GM19452 (cell line): ENCODE data around the gene PLEKHM3.

Source experiments
- ATAC-seq: cut with Tn5 transposase; IDR thresholded peaks from one replicate; pipeline ENCODE4 v1.9.1; 2021; ENCODE audit not compliant: unreplicated experiment

Gene PLEKHM3

DNA sequence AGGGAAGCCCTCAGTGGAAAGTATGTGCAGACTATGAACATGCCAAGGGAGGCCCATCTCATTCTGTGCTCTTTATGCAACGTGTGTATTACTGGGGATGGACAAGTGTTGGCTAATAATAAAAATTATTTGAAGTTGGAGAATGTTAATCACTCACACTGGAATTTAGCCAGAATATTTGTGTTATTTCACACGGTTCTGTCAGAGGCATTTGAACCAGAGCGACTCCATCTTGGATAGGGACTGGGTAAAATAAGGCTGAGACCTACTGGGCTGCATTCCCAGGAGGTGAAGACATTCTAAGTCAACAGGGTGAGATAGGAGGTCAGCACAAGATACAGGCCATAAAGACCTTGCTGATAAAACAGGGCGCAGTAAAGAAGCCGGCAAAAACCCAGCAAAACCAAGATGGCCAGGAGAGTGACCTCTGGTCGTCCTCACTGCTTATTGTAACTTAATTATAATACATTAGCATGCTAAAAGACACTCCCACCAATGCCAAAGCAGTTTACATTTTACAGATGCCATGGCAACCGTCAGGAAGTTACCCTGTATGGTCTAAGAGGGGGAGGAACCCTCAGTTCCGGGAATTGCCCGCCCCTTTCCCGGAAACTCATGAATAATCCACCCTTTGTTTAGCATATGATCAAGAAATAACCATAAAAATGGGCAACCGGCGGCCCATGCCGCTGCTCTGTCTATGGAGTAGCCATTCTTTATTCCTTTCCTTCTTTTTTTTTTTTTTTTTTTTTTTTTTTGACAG, 253.1 kb downstream of the PLEKHM3 start:
- ATAC-seq = no peak

DNA sequence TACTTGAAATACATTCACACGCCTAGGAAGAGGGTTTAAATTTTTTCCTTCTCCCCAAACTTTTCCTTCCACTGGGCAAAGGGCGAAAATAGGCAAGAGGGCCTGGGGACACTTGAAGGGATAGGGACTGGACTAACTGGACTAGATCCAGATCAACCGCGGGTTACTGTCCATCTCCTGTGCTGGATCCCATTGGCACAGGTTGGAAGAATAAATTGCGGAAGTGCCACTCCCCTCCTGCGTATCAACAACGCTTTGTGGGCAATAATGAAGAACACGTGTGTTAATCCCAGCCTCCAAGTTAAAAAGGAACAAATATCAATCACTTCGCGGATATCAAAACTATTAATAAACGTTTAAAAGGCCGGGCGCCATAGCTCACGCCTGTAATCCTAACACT, 253.9 kb downstream of the PLEKHM3 start:
- ATAC-seq = no peak
